GM23248 (cell line): ENCODE results near the gene MAP3K10.

ENCODE experiments used
- EZH2 ChIP-seq: fragments of 200-600 bp; sonication (generic); IDR thresholded peaks from 2 replicates; pipeline ENCODE4 v1.6.1; 2018; ENCODE audit warnings: antibody characterized with exemption, mild to moderate bottlenecking; ENCODE audit not compliant: insufficient read depth, poor library complexity, severe bottlenecking
- EZH2phosphoT487 ChIP-seq: fragments of 200-600 bp; sonication (generic); IDR thresholded peaks from 2 replicates; pipeline ENCODE4 v1.6.1; 2018; ENCODE audit warnings: antibody characterized with exemption, moderate library complexity, mild to moderate bottlenecking, low read depth; ENCODE audit not compliant: insufficient read depth

DNA sequence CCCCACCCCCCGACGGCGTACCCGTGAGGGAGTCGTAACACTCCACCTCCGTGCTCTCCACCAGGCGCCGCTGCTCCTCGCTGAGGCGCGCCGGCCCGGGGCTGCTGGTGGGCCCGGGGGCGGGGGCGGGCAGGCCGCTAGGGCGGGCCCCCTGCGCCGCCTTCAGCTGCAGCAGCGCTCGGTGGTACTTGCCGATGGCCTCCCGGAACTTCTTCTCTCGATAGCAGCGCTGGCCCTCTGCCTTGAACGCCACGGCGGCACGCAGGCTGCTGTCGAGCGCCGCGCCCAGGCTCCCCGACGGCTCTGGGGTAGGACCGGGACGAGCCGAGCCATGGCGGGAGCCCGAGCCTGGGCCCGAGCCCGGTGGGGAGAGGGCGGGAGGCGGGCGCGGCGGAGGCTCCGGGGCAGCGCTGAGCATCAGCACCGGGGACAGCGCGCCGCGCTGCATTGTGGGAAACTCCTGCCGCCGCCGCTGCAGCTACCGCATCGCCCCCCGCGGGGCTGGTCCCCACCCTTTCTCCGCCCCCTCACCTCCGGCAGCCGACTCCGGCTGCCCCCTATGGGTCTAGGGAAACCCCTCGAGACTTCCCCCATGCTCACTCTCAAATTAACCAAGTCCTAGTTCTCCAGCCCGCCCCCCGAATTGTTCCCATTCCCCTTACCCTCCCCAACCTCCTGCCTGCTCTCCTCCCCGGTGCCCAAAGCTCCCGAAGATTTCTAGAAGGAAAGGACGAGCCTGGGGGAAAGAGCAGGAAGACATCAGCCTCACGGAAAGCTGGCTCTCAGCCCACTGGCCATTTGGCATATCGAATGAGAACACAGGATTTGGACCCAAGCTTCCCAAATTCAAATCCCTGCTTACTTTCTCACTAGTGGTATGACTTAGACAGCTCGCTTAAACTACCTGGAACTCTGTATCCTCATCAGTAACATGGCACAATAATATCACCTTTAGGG lies 27.0 kb downstream of the MAP3K10 start, which contains the start of gene TTC9B:
- TF ChIP-seq EZH2phosphoT487 (no peak), EZH2 (no peak)
